Activated CD4-positive, alpha-beta T cell treated with anti-CD3 and anti-CD28 coated beads, Interleukin-2, amount 50 U/mL, for 48 hours (primary cell): Measurements from ENCODE around the gene FURIN.
"Not testable (repeated sequence)": the region's sequence is repeated elsewhere in the genome, so short reads cannot be mapped to it uniquely, and the experiment has no call there.

Experiments
- DNase-seq, 2 experiments: peaks; one replicate each; pipeline ENCODE4 v3.0.0-alpha.2; 2020

Gene FURIN

DNA sequence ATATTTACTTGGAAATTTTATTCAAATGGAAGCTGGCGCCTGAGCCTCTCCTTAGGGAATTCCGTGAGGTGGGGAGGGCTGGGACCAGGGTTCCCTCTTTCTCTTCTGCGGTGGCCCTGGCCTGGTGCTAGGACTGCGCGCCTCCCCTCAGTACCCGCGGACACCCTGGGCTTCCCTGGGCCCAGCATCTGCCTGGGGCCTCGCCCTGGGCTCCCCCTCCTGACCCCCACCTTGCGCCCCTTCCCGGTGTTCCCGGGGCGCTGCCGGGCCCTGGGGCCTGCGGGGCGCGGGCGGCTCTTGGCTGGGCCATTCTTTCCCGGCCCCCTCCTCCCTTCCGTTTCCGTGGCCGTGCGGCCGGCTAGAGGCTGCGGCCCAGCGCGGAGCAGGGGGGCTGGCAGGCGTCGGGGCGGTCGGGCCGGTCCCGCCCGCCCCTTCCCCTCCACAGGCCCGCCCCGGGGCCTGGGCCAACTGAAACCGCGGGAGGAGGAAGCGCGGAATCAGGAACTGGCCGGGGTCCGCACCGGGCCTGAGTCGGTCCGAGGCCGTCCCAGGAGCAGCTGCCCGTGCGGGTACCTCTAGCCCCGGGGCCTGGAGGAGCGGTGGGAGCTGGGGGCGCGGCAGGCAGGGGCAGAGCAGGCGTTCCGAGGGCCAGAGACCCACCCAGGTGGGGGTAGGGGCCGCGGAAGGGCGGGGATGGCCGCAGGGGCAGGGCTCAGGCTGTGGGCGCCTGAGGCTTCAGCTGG, 15.8 kb downstream of the FURIN start, which contains the start of gene FES:
FES (plus strand) TSS at position 529 of the 743 bp plus-strand sequence. CDS start 542 bp downstream, outside the sequence.
- peak; percentile 35 to 48 for DNase-seq

DNA sequence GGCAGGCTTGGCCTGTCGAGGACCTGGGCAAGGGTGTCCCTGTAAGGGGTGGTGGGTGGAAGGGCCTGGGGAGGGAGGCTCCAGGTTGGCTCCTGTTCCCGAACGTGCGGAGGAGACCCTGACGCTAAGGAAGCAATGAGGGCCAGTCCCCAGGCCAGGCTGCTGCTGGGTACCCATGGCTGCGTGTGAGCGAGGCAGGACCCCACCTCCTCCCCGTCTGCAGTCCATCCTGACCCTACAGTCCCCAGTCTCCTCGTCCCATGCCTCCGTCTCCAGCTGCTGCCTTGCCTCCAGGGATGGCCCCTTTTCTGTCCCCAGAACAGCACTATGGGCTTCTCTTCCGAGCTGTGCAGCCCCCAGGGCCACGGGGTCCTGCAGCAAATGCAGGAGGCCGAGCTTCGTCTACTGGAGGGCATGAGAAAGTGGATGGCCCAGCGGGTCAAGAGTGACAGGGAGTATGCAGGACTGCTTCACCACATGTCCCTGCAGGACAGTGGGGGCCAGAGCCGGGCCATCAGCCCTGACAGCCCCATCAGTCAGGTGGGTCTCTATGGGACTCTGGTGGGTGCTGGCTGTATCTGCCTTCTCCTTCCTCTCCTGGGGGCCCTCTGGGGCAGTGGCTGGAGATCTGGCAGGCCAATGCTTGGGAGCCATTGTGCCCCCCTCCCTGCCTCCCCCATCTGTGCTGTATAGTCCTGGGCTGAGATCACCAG, 16.5 kb downstream of the FURIN start:
- no peak for DNase-seq

DNA sequence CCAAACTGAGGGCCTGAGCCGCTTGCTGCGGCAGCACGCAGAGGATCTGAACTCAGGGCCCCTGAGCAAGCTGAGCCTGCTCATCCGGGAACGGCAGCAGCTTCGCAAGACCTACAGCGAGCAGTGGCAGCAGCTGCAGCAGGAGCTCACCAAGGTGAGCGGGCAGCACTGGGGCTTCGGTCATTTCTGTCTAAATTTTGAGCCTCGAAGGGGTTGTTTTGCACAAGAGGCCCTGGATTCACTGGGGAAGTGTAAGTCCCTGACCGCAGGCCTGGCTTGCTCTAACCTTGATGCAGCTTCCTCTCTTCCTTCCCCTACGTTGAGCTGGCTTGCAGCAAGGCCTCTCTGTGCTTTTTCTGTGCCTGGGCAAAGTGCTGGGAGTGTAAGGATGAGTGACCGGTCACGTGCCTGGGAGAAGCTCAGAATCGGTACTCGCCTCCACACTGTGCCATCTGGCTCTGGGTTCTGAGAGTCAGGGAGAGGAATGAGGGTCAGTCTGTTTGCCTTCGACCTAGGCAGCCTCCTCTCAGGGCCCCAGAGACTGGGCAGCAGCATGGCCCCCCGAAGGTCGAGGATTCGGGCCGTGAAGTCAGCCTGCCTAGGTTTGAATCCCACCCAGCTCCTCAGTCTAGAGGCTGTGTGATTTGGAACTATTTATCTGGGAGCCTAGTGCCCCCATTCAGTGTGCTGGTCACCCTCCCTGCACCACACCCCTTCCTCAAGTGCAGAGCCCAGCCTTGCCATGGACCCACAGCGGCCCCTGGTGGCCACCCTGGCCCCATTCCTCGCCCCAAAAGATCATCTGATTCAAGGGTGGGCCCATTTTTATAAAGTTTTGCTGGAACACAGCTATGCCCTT, 17.3 kb downstream of the FURIN start:
- DNase-seq, result peak; percentile 88

DNA sequence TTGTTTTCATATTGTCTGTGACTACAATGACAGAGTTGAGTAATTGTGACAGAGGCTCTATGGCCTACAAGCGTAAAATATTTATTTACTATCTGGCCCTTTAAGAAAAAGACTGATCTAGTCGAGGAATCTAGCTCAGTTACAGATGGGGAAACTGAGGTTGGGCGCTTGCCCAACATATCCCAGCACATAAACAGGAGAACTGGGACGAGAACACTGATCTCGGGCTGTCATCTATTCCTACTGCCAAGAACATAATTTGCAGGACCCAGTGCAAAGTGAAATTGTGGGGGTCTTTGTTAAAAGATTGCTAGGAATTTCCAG, 17.9 kb downstream of the FURIN start:
- no peak for DNase-seq

DNA sequence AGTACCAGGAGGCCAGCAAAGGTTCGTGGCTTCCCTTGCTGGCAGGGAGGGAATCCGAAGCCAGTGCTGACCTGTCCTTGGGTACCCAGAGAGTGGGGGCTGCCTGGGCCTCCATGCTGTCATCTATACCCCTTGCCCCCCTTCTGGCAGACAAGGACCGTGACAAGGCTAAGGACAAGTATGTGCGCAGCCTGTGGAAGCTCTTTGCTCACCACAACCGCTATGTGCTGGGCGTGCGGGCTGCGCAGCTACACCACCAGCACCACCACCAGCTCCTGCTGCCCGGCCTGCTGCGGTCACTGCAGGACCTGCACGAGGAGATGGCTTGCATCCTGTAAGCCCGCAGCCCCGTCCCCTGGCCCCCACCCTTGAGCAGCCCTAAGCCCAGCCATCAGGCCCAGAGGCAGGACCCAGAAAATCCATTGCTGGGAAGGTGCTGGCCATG, 18.7 kb downstream of the FURIN start:
- no peak for DNase-seq

DNA sequence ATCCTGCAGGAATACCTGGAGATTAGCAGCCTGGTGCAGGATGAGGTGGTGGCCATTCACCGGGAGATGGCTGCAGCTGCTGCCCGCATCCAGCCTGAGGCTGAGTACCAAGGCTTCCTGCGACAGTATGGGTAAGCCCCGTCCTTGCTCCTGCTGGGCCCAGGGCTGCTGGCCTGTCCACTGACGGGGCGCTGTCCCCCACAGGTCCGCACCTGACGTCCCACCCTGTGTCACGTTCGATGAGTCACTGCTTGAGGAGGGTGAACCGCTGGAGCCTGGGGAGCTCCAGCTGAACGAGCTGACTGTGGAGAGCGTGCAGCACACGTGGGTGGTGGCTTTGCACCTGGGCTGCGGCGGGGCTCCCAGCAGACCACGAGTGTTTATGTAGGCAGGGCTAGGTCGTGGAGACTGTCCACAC, 20.9 kb downstream of the FURIN start:
- DNase-seq, result no peak

DNA sequence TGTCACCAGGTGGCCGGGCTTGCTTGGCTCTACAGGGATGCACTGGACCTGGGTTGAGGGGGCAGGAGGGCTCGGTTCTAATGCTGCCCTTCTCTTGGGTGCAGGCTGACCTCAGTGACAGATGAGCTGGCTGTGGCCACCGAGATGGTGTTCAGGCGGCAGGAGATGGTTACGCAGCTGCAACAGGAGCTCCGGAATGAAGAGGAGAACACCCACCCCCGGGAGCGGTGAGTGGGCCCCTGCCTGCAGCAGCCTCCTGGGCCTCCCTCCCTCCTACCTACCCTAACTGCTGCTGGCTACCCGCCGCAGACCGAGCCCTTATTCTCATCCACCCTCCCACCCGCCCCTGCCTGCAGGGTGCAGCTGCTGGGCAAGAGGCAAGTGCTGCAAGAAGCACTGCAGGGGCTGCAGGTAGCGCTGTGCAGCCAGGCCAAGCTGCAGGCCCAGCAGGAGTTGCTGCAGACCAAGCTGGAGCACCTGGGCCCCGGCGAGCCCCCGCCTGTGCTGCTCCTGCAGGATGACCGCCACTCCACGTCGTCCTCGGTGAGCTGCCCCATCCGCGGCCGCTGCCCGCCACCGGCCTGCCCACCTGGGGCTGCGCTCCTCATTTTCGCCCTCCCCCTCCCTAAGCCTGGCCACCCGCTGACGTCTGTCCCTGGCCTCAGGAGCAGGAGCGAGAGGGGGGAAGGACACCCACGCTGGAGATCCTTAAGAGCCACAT, 21.5 kb downstream of the FURIN start:
- DNase-seq, result no peak

DNA sequence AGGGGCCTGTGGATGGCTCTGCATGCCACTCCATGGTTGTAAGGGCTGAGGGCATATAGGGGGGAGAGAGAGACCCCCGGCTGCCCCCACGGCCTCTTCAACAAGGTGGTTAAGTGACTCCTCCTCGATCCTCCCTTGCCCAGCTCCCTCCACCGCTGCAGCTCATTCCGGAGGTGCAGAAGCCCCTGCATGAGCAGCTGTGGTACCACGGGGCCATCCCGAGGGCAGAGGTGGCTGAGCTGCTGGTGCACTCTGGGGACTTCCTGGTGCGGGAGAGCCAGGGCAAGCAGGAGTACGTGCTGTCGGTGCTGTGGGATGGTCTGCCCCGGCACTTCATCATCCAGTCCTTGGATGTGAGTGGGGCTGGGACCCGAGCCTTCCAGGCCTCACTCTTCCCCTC, 22.5 kb downstream of the FURIN start:
- no peak for DNase-seq

DNA sequence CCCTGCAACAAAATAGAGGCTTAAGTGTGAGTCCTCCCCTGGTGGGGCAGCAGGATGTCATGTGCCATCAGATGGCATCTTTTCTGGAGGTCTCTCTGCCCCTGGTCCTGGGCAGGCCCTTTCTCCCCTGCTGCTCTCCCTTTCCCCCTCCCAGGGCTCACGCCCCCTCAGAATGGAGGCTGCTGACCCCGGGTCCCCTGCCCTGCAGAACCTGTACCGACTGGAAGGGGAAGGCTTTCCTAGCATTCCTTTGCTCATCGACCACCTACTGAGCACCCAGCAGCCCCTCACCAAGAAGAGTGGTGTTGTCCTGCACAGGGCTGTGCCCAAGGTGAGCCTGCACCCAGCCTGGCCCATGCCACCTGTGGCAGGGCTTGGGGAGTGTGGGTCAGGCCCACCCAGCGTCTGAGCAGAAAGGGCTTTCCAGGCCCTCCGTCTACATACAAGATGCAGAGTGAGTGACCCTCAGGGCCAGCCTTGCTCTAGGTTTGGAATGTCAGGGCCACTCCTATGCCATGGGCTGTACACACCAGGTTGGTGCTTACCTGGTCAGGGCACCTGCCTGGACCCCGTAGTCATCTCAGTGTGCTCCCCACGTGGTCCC, 23.1 kb downstream of the FURIN start:
- no peak for DNase-seq

DNA sequence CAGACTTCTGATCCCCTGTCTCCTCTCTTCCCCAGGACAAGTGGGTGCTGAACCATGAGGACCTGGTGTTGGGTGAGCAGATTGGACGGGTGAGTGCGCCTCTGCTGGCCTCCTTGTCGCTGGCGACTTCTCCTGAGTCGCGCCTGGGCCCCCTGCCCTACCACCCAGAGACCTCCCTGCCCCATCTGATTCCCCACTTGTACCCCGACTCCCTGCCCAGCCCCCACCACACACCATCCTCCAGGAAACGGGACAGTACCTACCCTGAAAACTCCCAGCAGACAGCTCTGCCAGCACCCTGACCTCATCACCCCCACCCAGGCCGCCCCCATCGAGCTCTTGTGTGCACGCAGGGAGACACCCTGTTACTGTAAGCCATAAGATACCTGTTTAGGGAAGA, 23.6 kb downstream of the FURIN start:
- no peak for DNase-seq

DNA sequence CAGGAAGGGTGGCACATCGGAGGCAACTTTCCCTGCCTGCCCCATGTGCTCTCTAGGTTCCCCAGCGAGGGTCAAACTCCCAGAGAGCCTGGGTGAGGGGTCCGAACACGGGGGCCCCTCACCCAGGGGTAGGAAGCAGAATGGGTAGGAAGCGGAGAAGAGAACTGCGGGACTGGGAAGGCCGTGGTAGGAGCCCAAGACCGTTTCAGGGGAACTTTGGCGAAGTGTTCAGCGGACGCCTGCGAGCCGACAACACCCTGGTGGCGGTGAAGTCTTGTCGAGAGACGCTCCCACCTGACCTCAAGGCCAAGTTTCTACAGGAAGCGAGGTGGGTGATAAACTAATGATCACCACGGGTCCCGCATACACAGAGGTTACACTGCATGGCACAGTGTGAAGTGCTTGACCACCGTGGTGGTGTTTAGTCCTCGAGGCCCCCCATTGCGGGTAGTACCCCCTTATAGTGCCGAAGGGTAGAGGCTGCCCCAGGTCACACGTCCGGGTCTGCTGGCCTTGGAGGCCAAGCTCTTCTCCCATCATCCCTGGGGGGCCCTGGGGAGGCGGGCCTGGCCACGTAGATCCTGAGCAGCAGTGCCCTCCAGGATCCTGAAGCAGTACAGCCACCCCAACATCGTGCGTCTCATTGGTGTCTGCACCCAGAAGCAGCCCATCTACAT, 24.2 kb downstream of the FURIN start:
- DNase-seq, result no peak

DNA sequence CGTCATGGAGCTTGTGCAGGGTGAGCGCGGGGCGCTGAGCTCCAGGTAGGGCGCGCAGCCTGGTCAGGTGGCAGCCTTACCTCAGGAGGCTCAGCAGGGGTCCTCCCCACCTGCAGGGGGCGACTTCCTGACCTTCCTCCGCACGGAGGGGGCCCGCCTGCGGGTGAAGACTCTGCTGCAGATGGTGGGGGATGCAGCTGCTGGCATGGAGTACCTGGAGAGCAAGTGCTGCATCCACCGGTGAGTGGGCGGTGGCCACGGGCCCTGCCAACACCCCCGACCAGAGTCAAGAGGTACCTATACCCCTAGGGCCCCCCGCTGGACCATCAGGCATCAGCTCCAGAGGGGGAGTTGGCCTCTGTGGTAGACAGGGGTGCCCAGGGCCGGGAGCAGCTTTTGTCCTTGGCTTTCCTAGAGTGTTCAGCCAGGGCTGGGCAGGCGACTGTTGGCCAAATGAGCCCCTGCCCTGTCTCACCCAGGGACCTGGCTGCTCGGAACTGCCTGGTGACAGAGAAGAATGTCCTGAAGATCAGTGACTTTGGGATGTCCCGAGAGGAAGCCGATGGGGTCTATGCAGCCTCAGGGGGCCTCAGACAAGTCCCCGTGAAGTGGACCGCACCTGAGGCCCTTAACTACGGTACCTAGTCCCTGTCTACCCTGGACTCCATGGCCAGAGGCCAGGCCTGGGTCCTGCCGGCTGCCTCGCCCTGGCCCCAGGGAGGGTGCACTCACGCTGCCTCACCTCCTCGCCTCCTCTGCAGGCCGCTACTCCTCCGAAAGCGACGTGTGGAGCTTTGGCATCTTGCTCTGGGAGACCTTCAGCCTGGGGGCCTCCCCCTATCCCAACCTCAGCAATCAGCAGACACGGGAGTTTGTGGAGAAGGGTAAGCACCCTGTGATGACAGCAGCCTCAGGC, 25.0 kb downstream of the FURIN start:
- no peak for DNase-seq

DNA sequence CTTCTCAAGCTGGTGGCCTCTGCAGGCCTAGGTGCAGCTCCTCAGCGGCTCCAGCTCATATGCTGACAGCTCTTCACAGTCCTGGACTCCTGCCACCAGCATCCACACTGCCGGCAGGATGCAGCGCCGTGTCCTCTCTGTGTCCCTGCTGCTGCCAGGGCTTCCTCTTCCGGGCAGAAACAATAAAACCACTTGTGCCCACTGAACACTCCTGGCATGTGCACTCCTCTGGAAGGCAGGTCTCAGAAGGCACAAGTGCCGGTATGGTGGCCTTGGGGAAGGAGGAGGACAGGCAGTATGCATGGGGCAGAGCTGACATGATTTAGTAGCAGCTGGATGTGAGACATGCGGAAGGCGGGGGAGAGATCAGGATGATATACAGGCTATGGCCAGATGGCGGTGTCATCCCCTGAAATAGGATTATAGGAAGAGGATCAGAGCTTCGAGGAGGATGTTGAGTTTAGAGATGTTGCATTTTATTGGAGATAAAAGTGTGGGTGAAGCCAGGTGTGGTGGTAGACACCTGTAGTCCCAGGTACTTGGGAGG, 27.3 kb downstream of the FURIN start:
- DNase-seq, result no peak

DNA sequence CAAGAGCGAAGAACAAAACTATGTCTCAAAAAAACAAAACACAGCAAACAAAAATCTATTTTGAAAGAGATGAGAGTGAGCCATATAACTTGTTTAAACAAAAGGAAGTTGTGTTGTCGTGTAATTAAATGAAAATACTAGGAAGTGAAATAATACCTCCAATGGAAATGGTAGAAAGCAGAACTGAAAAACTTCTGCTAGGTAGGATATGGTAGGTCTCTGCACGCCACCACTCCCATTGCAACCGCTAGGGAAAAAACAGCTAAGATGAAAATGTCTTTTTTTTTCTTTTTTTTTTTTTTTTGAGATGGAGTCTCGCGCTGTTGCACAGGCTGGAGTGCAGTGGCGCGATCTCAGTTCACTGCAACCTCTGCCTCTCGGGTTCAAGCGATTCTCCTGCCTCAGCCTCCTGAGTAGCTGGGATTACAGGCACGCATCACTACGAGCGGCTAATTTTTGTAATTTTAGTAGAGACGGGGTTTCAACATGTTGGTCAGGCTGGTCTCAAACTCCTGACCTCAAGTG, 28.8 kb downstream of the FURIN start:
- DNase-seq, result not testable (repeated sequence)

DNA sequence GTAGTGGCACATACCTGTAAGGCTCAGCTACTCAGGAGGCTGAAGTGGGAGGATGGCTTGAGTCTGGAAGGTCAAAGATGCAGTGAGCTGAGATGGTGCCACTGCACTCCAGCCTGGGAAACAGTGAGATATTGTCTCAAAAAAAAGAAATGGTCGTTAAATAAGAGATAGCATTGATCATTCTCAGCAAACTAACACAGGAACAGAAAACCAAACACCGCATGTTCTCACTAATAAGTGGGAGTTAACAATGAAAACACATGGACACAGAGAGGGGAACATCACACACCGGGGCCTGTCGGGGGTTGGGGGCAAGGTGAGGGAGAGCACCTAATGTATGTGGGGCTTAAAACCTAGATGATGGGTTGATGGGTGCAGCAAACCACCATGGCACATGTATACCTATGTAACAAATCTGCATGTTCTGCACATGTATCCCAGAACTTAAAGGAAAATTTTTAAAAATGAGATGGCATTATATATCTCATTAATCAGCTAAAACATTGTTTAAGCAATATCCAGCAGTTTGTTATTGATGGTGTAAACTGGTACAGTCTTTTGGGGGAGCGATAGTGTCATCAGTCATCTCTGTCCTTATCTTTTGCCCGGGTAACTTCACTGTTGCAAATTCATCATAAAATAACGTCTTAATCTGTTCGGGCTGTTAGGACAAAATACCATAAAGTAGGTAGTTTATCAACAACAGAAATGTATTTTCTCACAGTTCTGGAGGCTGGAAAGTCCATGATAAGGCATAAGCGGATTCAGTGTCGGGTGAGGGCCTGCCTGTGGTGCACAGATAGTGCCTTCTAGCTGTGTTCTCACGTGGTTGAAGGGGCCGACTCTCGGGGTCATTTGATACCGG, 33.0 kb downstream of the FURIN start:
- DNase-seq, result no peak

DNA sequence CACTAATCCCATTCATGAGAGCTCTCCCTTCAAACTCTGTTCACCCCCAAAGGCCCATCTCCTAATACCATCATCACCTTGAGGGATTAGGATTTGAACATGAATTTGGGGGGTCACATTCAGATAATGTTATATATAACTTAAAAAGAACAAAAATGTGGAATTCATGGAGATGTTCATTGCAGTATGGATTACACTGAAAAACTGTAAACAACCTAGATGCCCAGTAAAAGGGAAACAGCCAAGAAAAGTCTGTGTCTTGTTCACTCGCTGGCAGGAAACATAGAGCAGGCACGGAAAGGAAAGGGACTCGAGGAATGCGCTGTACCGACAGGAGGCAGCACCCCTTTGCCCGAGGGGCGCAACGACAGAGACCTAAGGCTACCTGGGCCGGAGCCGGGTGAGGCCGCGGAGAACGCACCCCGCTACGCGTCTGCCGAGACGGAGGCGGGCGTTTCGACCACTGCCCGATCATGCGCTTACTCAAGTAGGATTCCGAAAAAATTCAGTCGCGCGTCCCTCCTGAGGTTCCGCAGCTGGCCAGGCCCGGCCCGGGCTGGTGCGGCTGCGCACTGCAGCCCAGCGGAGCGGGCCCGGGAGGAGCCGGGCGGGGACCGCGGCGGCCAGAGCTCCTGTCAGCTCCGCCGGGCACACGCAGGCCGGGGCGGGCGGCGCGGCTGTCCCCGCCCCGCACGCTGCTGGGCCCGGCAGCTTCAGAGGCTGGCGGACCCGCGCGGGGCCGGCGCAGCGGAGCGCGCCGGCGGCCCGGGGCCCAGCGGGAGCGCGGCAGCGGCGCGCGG, 33.9 kb downstream of the FURIN start:
- peak; percentile 72 to 78 for DNase-seq

DNA sequence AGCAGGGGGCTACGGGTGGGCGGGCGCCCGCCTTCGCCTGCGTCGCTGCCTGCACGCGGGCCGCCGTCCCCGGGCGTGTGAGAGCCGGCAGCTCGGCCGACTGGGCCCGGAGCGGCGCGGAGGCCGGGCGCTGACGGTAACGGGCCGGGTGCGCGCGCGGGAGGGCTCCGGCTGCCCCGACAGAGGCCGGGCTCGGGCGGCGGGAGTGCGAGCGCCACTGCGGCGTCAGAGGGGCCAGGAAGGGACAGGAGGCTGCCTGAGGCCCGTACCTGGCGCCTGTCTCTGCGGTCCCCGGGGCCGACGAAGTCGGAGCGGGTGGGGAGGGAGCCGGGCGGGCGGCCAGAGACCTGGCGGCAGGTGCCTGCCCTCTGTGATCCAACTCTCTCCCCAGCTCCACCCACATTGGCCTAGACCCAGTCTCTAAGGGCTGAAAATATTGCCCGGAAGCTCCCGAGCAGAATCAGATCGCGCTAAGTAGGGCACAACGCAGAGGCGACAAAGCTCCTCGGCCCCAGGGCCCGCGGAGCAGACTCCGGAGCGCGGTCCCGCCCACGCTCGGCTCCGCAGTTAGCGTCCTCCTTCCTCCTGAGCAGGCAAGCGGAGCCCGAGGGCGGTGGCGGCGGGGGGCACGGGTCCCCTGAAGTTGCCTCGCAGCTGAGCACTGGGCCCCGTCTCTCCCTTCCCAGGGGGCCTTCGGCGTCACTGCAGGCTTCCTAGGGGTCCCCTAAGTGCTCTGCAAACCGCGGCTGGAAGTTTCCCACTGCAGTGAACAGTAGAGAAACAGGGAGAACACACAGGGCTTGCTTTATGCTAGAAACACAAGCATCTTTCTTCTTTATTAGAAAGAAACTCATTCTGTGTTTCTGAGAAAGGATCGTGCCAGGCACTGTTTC, 34.7 kb downstream of the FURIN start, which contains the start of gene MAN2A2:
MAN2A2 (plus strand) TSS at position 463 of the 893 bp plus-strand sequence. CDS start 906 bp downstream, outside the sequence.
- peak; percentile 83 to 86 for DNase-seq
